Central memory CD8-positive, alpha-beta T cell (primary cell): ENCODE results near the gene INSRR.

ENCODE experiments used
- ATAC-seq: fragments of 150-1000 bp; cut with Tn5 transposase; replicated peaks from 2 replicates; pipeline ENCODE4 v1.10.0; 2022; ENCODE audit warnings: mild to moderate bottlenecking, moderate FRiP score, moderate number of reproducible peaks; ENCODE audit not compliant: poor library complexity, severe bottlenecking; ENCODE audit errors: extremely low read depth
- DNase-seq, 2 donors: peaks; one replicate each; pipeline ENCODE4 v3.0.0; 2021; ENCODE audit warnings: low spot score in 2 of 2
- H3K27ac Mint-ChIP-seq: one replicate; pipeline ENCODE4 v1.8.0; 2022; ENCODE audit warnings: low read depth, mild to moderate bottlenecking, moderate library complexity, mixed read lengths
- H3K27me3 Mint-ChIP-seq: one replicate; pipeline ENCODE4 v1.8.0; 2022; ENCODE audit warnings: mixed read lengths
- H3K36me3 Mint-ChIP-seq: one replicate; pipeline ENCODE4 v1.8.0; 2022; ENCODE audit warnings: mild to moderate bottlenecking, moderate library complexity, mixed read lengths; ENCODE audit not compliant: insufficient read depth
- H3K4me1 Mint-ChIP-seq: one replicate; pipeline ENCODE4 v1.8.0; 2022; ENCODE audit warnings: mixed read lengths
- H3K4me3 Mint-ChIP-seq: one replicate; pipeline ENCODE4 v1.8.0; 2022; ENCODE audit warnings: mild to moderate bottlenecking, moderate library complexity, mixed read lengths
- H3K9me3 Mint-ChIP-seq: one replicate; pipeline ENCODE4 v1.8.0; 2022; ENCODE audit warnings: mixed read lengths

The INSRR gene

GRCh38 chr1:156887734-156888133 lies 28.8 kb upstream of the INSRR start:
- Mint-ChIP-seq H3K27ac (no peak overlapping the region), H3K4me3 (no peak overlapping the region), H3K27me3 (peaks cover 84% of the 10 kb centered on the region), H3K36me3 (no peaks in the 10 kb centered on the region), H3K9me3 (no peaks in the 10 kb centered on the region), H3K4me1 (no peaks in the 10 kb centered on the region)
- ATAC-seq: no peak
- DNase-seq: no peak

GRCh38 chr1:156887317-156887716 lies 28.4 kb upstream of the INSRR start:
- DNase-seq (no peak), ATAC-seq (no peak)
- Mint-ChIP-seq H3K27ac (no peak overlapping the region), H3K4me3 (no peak overlapping the region), H3K27me3 (peaks cover 88% of the 10 kb centered on the region), H3K4me1 (no peaks in the 10 kb centered on the region), H3K9me3 (no peaks in the 10 kb centered on the region), H3K36me3 (no peaks in the 10 kb centered on the region)

- Mint-ChIP-seq H3K27me3 (peaks cover 89% of the 10 kb centered on the region), H3K36me3 (no peaks in the 10 kb centered on the region), H3K4me3 (no peak overlapping the region), H3K4me1 (no peaks in the 10 kb centered on the region), H3K9me3 (no peaks in the 10 kb centered on the region), H3K27ac (no peak overlapping the region)
- ATAC-seq (no peak), DNase-seq (no peak)
Measured at GRCh38 chr1:156886583-156887281, 27.8 kb upstream of the INSRR start.

- DNase-seq (no peak), ATAC-seq (no peak)
- no peaks in the 10 kb centered on the region for H3K9me3 Mint-ChIP-seq
- H3K4me3 Mint-ChIP-seq: no peak overlapping the region
- H3K4me1 Mint-ChIP-seq: no peaks in the 10 kb centered on the region
- H3K27ac Mint-ChIP-seq: no peak overlapping the region
- H3K27me3 Mint-ChIP-seq: peaks cover 89% of the 10 kb centered on the region
- no peaks in the 10 kb centered on the region for H3K36me3 Mint-ChIP-seq
Measured at GRCh38 chr1:156885880-156886355, 27.0 kb upstream of the INSRR start.

- peak overlapping the region; percentile 54 for H3K27ac Mint-ChIP-seq
- ATAC-seq: no peak
- H3K36me3 Mint-ChIP-seq: no peaks in the 10 kb centered on the region
Measured at GRCh38 chr1:156885314-156885713, 26.4 kb upstream of the INSRR start.

GRCh38 chr1:156884560-156885184 lies 25.8 kb upstream of the INSRR start:
- H3K4me1 Mint-ChIP-seq: no peaks in the 10 kb centered on the region
- H3K36me3 Mint-ChIP-seq: no peaks in the 10 kb centered on the region
- H3K4me3 Mint-ChIP-seq: no peak overlapping the region
- peaks cover 92% of the 10 kb centered on the region for H3K27me3 Mint-ChIP-seq
- H3K9me3 Mint-ChIP-seq: no peaks in the 10 kb centered on the region
- no peak for DNase-seq
- H3K27ac Mint-ChIP-seq: peak overlapping the region; percentile 54
- no peak for ATAC-seq

More at GRCh38 chr1:156885314-156885713, 26.4 kb upstream of the INSRR start:
- no peak for DNase-seq
- no peaks in the 10 kb centered on the region for H3K4me1 Mint-ChIP-seq
- H3K9me3 Mint-ChIP-seq: no peaks in the 10 kb centered on the region
- no peak overlapping the region for H3K4me3 Mint-ChIP-seq
- peaks cover 89% of the 10 kb centered on the region for H3K27me3 Mint-ChIP-seq

GRCh38 chr1:156883919-156884318 lies 25.0 kb upstream of the INSRR start:
- no peaks in the 10 kb centered on the region for H3K9me3 Mint-ChIP-seq
- no peak overlapping the region for H3K4me3 Mint-ChIP-seq
- no peak overlapping the region for H3K27ac Mint-ChIP-seq
- H3K27me3 Mint-ChIP-seq: peaks cover 93% of the 10 kb centered on the region
- H3K4me1 Mint-ChIP-seq: no peaks in the 10 kb centered on the region
- no peaks in the 10 kb centered on the region for H3K36me3 Mint-ChIP-seq
- DNase-seq: no peak
- ATAC-seq: no peak

GRCh38 chr1:156882543-156882942 lies 23.6 kb upstream of the INSRR start:
- Mint-ChIP-seq H3K9me3 (no peaks in the 10 kb centered on the region), H3K4me3 (no peak overlapping the region), H3K27me3 (peaks cover 93% of the 10 kb centered on the region), H3K36me3 (no peaks in the 10 kb centered on the region), H3K4me1 (no peaks in the 10 kb centered on the region), H3K27ac (no peak overlapping the region)
- no peak for ATAC-seq
- DNase-seq: no peak

- Mint-ChIP-seq H3K36me3 (no peaks in the 10 kb centered on the region), H3K9me3 (no peaks in the 10 kb centered on the region), H3K4me1 (no peaks in the 10 kb centered on the region), H3K4me3 (no peak overlapping the region), H3K27ac (no peak overlapping the region), H3K27me3 (peaks cover 91% of the 10 kb centered on the region)
- ATAC-seq: no peak
- DNase-seq: no peak
Measured at GRCh38 chr1:156881663-156882062, 22.7 kb upstream of the INSRR start.

- DNase-seq (no peak), ATAC-seq (no peak)
- H3K4me1 Mint-ChIP-seq: no peaks in the 10 kb centered on the region
- H3K27ac Mint-ChIP-seq: no peak overlapping the region
- H3K36me3 Mint-ChIP-seq: no peaks in the 10 kb centered on the region
- H3K27me3 Mint-ChIP-seq: peaks cover 91% of the 10 kb centered on the region
- no peaks in the 10 kb centered on the region for H3K9me3 Mint-ChIP-seq
- no peak overlapping the region for H3K4me3 Mint-ChIP-seq
Measured at GRCh38 chr1:156881101-156881500, 22.2 kb upstream of the INSRR start.

GRCh38 chr1:156880473-156880872 lies 21.6 kb upstream of the INSRR start:
- H3K36me3 Mint-ChIP-seq: no peaks in the 10 kb centered on the region
- DNase-seq: no peak
- peaks cover 86% of the 10 kb centered on the region for H3K27me3 Mint-ChIP-seq
- H3K27ac Mint-ChIP-seq: no peak overlapping the region
- H3K4me1 Mint-ChIP-seq: no peaks in the 10 kb centered on the region
- no peak overlapping the region for H3K4me3 Mint-ChIP-seq
- ATAC-seq: no peak
- H3K9me3 Mint-ChIP-seq: no peaks in the 10 kb centered on the region

GRCh38 chr1:156879876-156880275 lies 21.0 kb upstream of the INSRR start:
- no peaks in the 10 kb centered on the region for H3K4me1 Mint-ChIP-seq
- no peaks in the 10 kb centered on the region for H3K9me3 Mint-ChIP-seq
- DNase-seq (no peak), ATAC-seq (no peak)
- H3K27me3 Mint-ChIP-seq: peaks cover 90% of the 10 kb centered on the region
- no peaks in the 10 kb centered on the region for H3K36me3 Mint-ChIP-seq
- H3K27ac Mint-ChIP-seq: no peak overlapping the region
- H3K4me3 Mint-ChIP-seq: no peak overlapping the region

- Mint-ChIP-seq H3K4me3 (no peak overlapping the region), H3K27me3 (peaks cover 87% of the 10 kb centered on the region), H3K4me1 (no peaks in the 10 kb centered on the region), H3K36me3 (peaks cover 3% of the 10 kb centered on the region), H3K9me3 (no peaks in the 10 kb centered on the region), H3K27ac (no peak overlapping the region)
- DNase-seq (no peak), ATAC-seq (no peak)
Measured at GRCh38 chr1:156877433-156878170, 18.7 kb upstream of the INSRR start.
